ENCODE results near the gene RTN4R. TPM values are rescaled to one million over a fixed set of nuclear protein-coding genes. Genes with fewer than 3 reads are reported as not detected.

RTN4R gene
- total and polyA plus RNA-seq, 7 donors, result 0.36 to 4.3 (median 0.83) TPM; not detected in 2

DNA sequence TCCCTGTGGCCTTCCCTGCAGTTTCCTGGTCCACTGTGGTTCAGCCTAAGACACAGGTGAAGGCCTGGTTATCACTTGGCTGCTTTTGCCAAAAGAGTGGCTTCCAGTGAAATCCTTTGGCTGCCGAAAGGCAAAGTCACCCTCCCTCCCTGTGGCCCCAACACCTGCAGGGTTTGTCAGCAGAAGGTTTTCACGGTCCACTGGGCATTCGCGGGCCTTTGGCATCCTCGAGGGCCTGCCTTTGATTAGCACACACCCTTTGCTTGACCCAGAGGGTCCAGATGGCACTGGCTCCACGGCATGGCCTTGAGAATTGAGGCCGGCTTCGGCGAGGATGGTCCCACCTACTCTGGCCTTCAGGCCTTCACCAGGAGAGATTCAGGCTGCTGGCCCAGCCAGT, 35.3 kb downstream of the RTN4R start:
- Histone ChIP-seq H3K4me3 (no peak overlapping the region), H3K27me3 (peaks cover 0 to 4% (median 0%) of the 10 kb centered on the region in 3 donors), H3K27ac (no peak overlapping the region), H3K9me3 (no peaks in the 10 kb centered on the region), H3K4me1 (no peaks in the 10 kb centered on the region), H3K36me3 (no peaks in the 10 kb centered on the region)
- TF ChIP-seq EP300 (IDR thresholded peaks at IDR 0.05) (no peak), POLR2AphosphoS5 (IDR thresholded peaks at IDR 0.05) (no peak), POLR2A (IDR thresholded peaks at IDR 0.05) (no peak)
- TF ChIP-seq, protein P1, sequence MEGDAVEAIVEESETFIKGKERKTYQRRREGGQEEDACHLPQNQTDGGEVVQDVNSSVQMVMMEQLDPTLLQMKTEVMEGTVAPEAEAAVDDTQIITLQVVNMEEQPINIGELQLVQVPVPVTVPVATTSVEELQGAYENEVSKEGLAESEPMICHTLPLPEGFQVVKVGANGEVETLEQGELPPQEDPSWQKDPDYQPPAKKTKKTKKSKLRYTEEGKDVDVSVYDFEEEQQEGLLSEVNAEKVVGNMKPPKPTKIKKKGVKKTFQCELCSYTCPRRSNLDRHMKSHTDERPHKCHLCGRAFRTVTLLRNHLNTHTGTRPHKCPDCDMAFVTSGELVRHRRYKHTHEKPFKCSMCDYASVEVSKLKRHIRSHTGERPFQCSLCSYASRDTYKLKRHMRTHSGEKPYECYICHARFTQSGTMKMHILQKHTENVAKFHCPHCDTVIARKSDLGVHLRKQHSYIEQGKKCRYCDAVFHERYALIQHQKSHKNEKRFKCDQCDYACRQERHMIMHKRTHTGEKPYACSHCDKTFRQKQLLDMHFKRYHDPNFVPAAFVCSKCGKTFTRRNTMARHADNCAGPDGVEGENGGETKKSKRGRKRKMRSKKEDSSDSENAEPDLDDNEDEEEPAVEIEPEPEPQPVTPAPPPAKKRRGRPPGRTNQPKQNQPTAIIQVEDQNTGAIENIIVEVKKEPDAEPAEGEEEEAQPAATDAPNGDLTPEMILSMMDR (IDR thresholded peaks at IDR 0.05), result no peak
- 83 to 84% methylated on average over 9 of the region's 9 CpGs for WGBS, 2 donors
- intact Hi-C loops (cut with DNase I), result no loop called here
- no peak for DNase-seq

DNA sequence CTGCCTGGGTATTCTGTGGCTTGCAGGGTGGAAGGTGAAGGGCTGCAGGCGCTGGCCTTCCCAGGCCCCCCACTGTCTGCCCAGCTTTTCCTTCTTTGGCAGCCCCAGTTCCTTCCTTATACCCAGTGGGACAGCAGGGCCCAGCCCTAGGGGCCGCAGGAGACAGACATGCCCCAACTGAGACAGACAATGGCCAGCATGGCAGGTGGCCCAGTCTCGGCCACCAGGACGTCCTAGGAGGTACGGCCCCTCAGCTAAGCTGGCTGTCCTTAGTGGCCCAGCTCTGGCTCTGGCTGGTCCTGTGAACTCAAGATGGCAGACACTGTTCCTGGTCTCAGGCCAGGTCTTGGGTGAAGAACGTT, 35.9 kb downstream of the RTN4R start:
- WGBS, 2 donors, result 86 to 88% methylated on average over 6 of the region's 6 CpGs
- Histone ChIP-seq H3K27me3 (peaks cover 0 to under 1% (median 0%) of the 10 kb centered on the region in 3 donors), H3K27ac (no peak overlapping the region), H3K4me1 (no peaks in the 10 kb centered on the region), H3K36me3 (no peaks in the 10 kb centered on the region), H3K9me3 (no peaks in the 10 kb centered on the region), H3K4me3 (no peak overlapping the region)
- TF ChIP-seq POLR2AphosphoS5 (IDR thresholded peaks at IDR 0.05) (no peak), POLR2A (IDR thresholded peaks at IDR 0.05) (no peak), EP300 (IDR thresholded peaks at IDR 0.05) (no peak)
- TF ChIP-seq, protein P1 (IDR thresholded peaks at IDR 0.05), result no peak
- intact Hi-C loops (cut with DNase I), result no loop called here
- no peak for DNase-seq

DNA sequence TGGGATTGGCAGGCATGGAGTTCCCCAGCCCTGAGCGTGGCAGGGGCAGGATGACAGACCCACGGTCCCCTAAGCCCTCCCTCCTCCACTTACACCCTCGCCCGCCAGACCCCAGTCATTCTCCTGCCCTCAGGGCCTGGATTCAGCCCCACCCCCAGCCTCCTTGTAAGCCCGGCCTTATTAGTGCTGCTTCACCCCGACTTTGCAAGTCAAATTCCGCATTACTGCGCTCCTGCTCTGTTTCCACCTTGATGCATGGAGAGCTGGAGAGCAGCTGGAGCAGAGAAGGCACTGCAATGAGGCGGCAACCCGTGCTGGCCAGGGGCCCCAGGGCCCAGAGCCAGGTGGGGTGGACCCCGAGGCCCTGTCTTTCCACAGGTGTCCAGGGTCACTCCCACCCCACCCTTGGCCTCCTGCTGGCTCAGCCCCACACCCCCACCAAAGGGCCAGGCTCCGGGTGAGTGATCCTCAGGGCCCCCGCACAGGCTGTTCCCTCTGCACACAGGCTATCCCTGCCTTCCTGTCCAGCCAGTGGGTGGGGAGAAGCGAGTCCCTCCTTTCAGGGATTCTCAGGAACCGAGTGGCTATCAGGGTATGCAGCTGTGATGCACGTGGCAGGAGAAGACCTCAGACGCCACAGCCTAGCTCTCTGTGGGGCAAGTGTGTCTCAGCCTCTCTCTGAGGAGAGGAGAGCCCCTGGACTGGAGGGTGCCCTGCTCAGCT, 36.4 kb downstream of the RTN4R start:
- Histone ChIP-seq H3K9me3 (no peaks in the 10 kb centered on the region), H3K27ac (no peak overlapping the region), H3K36me3 (no peaks in the 10 kb centered on the region), H3K4me3 (no peak overlapping the region), H3K4me1 (no peaks in the 10 kb centered on the region), H3K27me3 (no peaks in the 10 kb centered on the region)
- TF ChIP-seq, protein P1 (IDR thresholded peaks at IDR 0.05), result no peak
- WGBS, 2 donors, result 71 to 79% methylated on average over 17 of the region's 17 CpGs
- intact Hi-C loops (cut with DNase I), result no loop called here
- no peak for DNase-seq

DNA sequence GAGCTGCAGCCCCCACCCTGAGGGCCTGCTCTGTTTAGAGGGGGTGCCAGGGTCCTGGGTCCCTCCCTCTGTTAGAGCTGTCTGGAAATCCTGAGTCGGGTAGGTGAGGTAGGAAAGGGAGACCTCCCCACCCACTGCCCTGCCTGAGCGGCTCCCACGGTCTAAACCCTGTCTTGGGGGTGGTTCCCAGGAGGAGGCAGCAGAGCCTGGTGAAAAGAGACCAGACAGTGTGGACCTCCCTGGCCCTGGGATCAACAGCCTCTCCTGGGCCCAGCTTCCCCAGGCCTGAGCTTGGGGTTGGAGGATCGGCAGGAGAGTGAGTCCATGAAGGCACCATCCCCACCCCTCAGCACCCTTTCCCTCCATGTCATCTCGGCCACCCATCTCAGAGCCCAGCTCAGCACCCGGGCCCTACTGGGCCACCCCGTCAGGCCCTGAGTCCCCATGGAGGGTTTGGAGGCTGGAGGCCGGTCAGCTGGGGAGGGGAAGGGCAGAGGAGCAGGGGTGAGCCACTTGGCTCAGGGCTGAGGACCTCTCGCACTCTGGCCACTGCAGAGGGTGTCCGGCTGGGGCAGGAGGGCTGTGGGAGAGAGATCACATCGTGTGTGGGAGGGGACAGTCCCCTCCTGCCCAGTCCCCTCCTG, 37.2 kb downstream of the RTN4R start:
- 74 to 87% methylated on average over 11 of the region's 11 CpGs for WGBS, 2 donors
- no peak overlapping the region for H3K4me3 ChIP-seq
- no peaks in the 10 kb centered on the region for H3K27me3 ChIP-seq
- H3K27ac ChIP-seq, result no peak overlapping the region
- DNase-seq, result no peak
- intact Hi-C loops (cut with DNase I), result no loop called here
- H3K36me3 ChIP-seq, result no peaks in the 10 kb centered on the region
- no peaks in the 10 kb centered on the region for H3K9me3 ChIP-seq
- no peaks in the 10 kb centered on the region for H3K4me1 ChIP-seq
- TF ChIP-seq EP300 (IDR thresholded peaks at IDR 0.05) (no peak), POLR2AphosphoS5 (IDR thresholded peaks at IDR 0.05) (no peak), POLR2A (IDR thresholded peaks at IDR 0.05) (no peak)
- TF ChIP-seq, protein P1 (IDR thresholded peaks at IDR 0.05), result no peak
